Measurements from ENCODE around the gene RAB13. TPM values are rescaled to one million over a fixed set of nuclear protein-coding genes. Genes with fewer than 3 reads are reported as not detected.
A peak's percentile ranks its signal among the peaks of the same experiment; 100 is the strongest.

RAB13 gene
- total and polyA plus RNA-seq, 2 donors (not counting 3 experiments of a cell fraction or from before 2014, with no cell fraction given) = 76.0 to 124 TPM

GRCh38 chr1:153973071-153973470 lies 13.1 kb downstream of the RAB13 start:
- peaks cover 16% of the 10 kb centered on the region for H3K79me2 ChIP-seq (ENCODE audit: control insufficient read depth, insufficient read depth, low read length)
- H3K4me3 ChIP-seq (replicated peaks in 1 of 3; ENCODE audit: insufficient read depth in 1 of 3, low read depth in 1 of 3, low read length in 3 of 3) = no peak overlapping the region
- BruUV-seq (replicated peaks) = no TSS peak
- H2AFZ ChIP-seq (ENCODE audit: low read depth, low read length) = no peak overlapping the region
- POLR2A ChIA-PET = no interaction called here
- no peaks in the 10 kb centered on the region for H4K20me1 ChIP-seq (replicated peaks; ENCODE audit: control insufficient read depth, extremely low read depth, insufficient read depth, low read length)
- peaks cover 3 to 13% of the 10 kb centered on the region in 2 experiments for H3K36me3 ChIP-seq (ENCODE audit: control insufficient read depth in 2 of 2, extremely low read depth in 1 of 2, insufficient read depth in 2 of 2, low read length in 2 of 2)
- no peak overlapping the region for H3K4me2 ChIP-seq (ENCODE audit: insufficient read depth, low read length)
- DNase-seq (ENCODE audit: low read depth, low spot score) = no peak
- H3K27ac ChIP-seq (ENCODE audit: insufficient read depth, low read depth, low read length) = no peak overlapping the region
- H3K27me3 ChIP-seq (ENCODE audit: control insufficient read depth in 2 of 2, insufficient read depth in 2 of 2, low read length in 2 of 2) = no peaks in the 10 kb centered on the region
- TF ChIP-seq POLR2A (IDR thresholded peaks at IDR 0.05; ENCODE audit: low read depth, low read length) (peak; percentile 34), FOS (IDR thresholded peaks at IDR 0.05; ENCODE audit: borderline replicate concordance, insufficient read depth, low read length) (no peak)
- no peak overlapping the region for H3K9ac ChIP-seq (replicated peaks; ENCODE audit: extremely low read depth, insufficient read depth, low read length)
- no peak for FAIRE-seq
- intact Hi-C loops (cut with micrococcal nuclease) = no loop called here
- H3K9me3 ChIP-seq (replicated peaks; ENCODE audit: control insufficient read depth, insufficient read depth, low read length) = no peaks in the 10 kb centered on the region
- CTCF ChIA-PET = interaction anchor here (1.1 kb wide), 1 partner anchor 27 kb away, joined by 3 read pairs; the partner anchor contains the start of gene DENND4B
- dilution Hi-C loops (cut with MboI; ENCODE audit: extremely low pct_ligation_motif_present, low sequenced_read_pairs) = no loop called here
- H3K4me1 ChIP-seq (ENCODE audit: control insufficient read depth, extremely low read depth, insufficient read depth, low read length) = peaks cover 14% of the 10 kb centered on the region
- H3K9me1 ChIP-seq (replicated peaks; ENCODE audit: control insufficient read depth, extremely low read depth, insufficient read depth, low read length) = no peaks in the 10 kb centered on the region

DNA sequence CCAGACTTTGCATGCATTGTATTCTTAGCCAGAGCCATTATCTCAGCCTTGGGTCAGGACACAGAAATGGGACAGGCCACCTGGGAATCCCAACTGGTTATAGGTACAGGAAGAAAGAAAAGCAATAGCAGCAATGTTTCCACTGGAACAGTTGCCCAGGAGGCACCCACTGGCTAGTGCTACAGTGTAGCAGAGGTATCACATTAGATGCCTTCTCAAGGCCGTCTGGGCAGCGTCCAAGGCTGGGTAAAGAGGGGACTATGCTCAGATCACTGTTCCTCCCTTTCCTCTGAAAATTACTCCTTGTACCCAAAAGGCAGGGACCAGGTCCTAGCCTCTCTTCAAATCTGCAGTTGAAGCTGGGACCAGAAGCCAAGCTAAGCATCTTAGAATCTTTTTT lies 15.8 kb downstream of the RAB13 start:
- CTCF ChIA-PET = interaction anchor here (4.7 kb wide), 1 partner anchor 25 kb away, joined by 37 read pairs; the partner anchor contains the start of gene DENND4B
- TF ChIP-seq JUN (IDR thresholded peaks at IDR 0.05; ENCODE audit: borderline replicate concordance, insufficient read depth, insufficient read length, low read depth) = no peak
- no peak for TF ChIP-seq POLR2A (IDR thresholded peaks at IDR 0.05; ENCODE audit: low read depth, low read length)
- no peak for TF ChIP-seq POLR2AphosphoS5 (IDR thresholded peaks at IDR 0.05; ENCODE audit: insufficient read depth, low read depth, low read length)
- no peak for TF ChIP-seq CTCF (IDR thresholded peaks at IDR 0.05; ENCODE audit: extremely low read depth in 1 of 2, insufficient read depth in 1 of 2, low read depth in 1 of 2, low read length in 2 of 2)
- TF ChIP-seq GATA2 (IDR thresholded peaks at IDR 0.05; ENCODE audit: insufficient read depth, insufficient read length, low read depth, low read length) = no peak
- no peak for TF ChIP-seq FOS (IDR thresholded peaks at IDR 0.05; ENCODE audit: borderline replicate concordance, insufficient read depth, low read length)
- TF ChIP-seq EZH2 (IDR thresholded peaks at IDR 0.05; ENCODE audit: borderline replicate concordance, low read depth, low read length, severe bottlenecking) = no peak
- no peak for TF ChIP-seq MAX (IDR thresholded peaks at IDR 0.05; ENCODE audit: insufficient read depth, insufficient read length)
- no peak for TF ChIP-seq MYC (IDR thresholded peaks at IDR 0.05; ENCODE audit: low read depth, low read length)
- H4K20me1 ChIP-seq (replicated peaks; ENCODE audit: control insufficient read depth, extremely low read depth, insufficient read depth, low read length) = no peaks in the 10 kb centered on the region
- dilution Hi-C loops (cut with MboI; ENCODE audit: extremely low pct_ligation_motif_present, low sequenced_read_pairs) = no loop called here
- H3K27ac ChIP-seq (ENCODE audit: insufficient read depth, low read depth, low read length) = no peak overlapping the region
- H3K4me2 ChIP-seq (ENCODE audit: insufficient read depth, low read length) = no peak overlapping the region
- no peaks in the 10 kb centered on the region for H3K79me2 ChIP-seq (ENCODE audit: control insufficient read depth, insufficient read depth, low read length)
- POLR2A ChIA-PET = no interaction called here
- H3K9me1 ChIP-seq (replicated peaks; ENCODE audit: control insufficient read depth, extremely low read depth, insufficient read depth, low read length) = no peaks in the 10 kb centered on the region
- H3K4me3 ChIP-seq (replicated peaks in 1 of 3; ENCODE audit: insufficient read depth in 1 of 3, low read depth in 1 of 3, low read length in 3 of 3) = no peak overlapping the region
- H3K4me1 ChIP-seq (ENCODE audit: control insufficient read depth, extremely low read depth, insufficient read depth, low read length) = peaks cover 18% of the 10 kb centered on the region
- H3K9me3 ChIP-seq (replicated peaks; ENCODE audit: control insufficient read depth, insufficient read depth, low read length) = no peaks in the 10 kb centered on the region
- no peaks in the 10 kb centered on the region for H3K27me3 ChIP-seq (ENCODE audit: control insufficient read depth in 2 of 2, insufficient read depth in 2 of 2, low read length in 2 of 2)
- DNase-seq (ENCODE audit: low read depth, low spot score) (no peak), FAIRE-seq (no peak)
- H3K36me3 ChIP-seq (ENCODE audit: control insufficient read depth in 2 of 2, extremely low read depth in 1 of 2, insufficient read depth in 2 of 2, low read length in 2 of 2) = peaks cover 0 to 11% of the 10 kb centered on the region in 2 experiments
- intact Hi-C loops (cut with micrococcal nuclease) = no loop called here
- no peak overlapping the region for H2AFZ ChIP-seq (ENCODE audit: low read depth, low read length)
- no peak overlapping the region for H3K9ac ChIP-seq (replicated peaks; ENCODE audit: extremely low read depth, insufficient read depth, low read length)
- no TSS peak for BruUV-seq (replicated peaks)
